ENCODE results near the gene PLCL2. TPM values are rescaled to one million over a fixed set of nuclear protein-coding genes. Genes with fewer than 3 reads are reported as not detected.

Gene PLCL2
- total RNA-seq, 3 donors from 2014 or later (not counting 1 experiment from before 2014, with no cell fraction given): 71.5 to 94.9 (median 84.7) TPM

- DNase-seq: no peak
- H3K27me3 Mint-ChIP-seq (ENCODE audit: low read depth in 2 of 2): peaks cover 0 to 5% of the 10 kb centered on the region in 2 donors
- intact Hi-C loops (cut with micrococcal nuclease): no loop called here
Measured at GRCh38 chr3:17133632-17134545, 249.1 kb downstream of the PLCL2 start.

GRCh38 chr3:17135696-17136095, 250.9 kb downstream of the PLCL2 start:
- intact Hi-C loops (cut with micrococcal nuclease): no loop called here
- TF ChIP-seq CTCF (IDR thresholded peaks at IDR 0.05): no peak
- H3K36me3 Mint-ChIP-seq: no peaks in the 10 kb centered on the region
- peaks cover 3 to 17% of the 10 kb centered on the region in 2 donors for H3K4me1 Mint-ChIP-seq
- Histone ChIP-seq H3K27me3 (ENCODE audit: control insufficient read depth, insufficient read depth, low read length) (no peaks in the 10 kb centered on the region), H3K4me3 (ENCODE audit: low read length) (no peak overlapping the region), H3K27ac (ENCODE audit: low read length) (no peak overlapping the region), H3K9me3 (ENCODE audit: control insufficient read depth, insufficient read depth, low read length) (no peaks in the 10 kb centered on the region), H3K36me3 (ENCODE audit: control insufficient read depth, insufficient read depth, low read length) (no peaks in the 10 kb centered on the region), H3K4me1 (ENCODE audit: control insufficient read depth, insufficient read depth, low read length) (peaks cover 6% of the 10 kb centered on the region)
- ATAC-seq: no peak
- no peak overlapping the region for H3K27ac Mint-ChIP-seq
- DNase-seq: no peak
- H3K27me3 Mint-ChIP-seq (ENCODE audit: low read depth in 2 of 2): peaks cover 0 to 9% of the 10 kb centered on the region in 2 donors
- no peak overlapping the region for H3K4me3 Mint-ChIP-seq
- H3K9me3 Mint-ChIP-seq: no peaks in the 10 kb centered on the region

More at GRCh38 chr3:17133632-17134545, 249.1 kb downstream of the PLCL2 start:
- no peak for ATAC-seq
- Histone ChIP-seq H3K4me3 (ENCODE audit: low read length) (no peak overlapping the region), H3K27me3 (ENCODE audit: control insufficient read depth, insufficient read depth, low read length) (no peaks in the 10 kb centered on the region), H3K9me3 (ENCODE audit: control insufficient read depth, insufficient read depth, low read length) (peaks cover under 1% of the 10 kb centered on the region), H3K27ac (ENCODE audit: low read length) (no peak overlapping the region), H3K36me3 (ENCODE audit: control insufficient read depth, insufficient read depth, low read length) (no peaks in the 10 kb centered on the region), H3K4me1 (ENCODE audit: control insufficient read depth, insufficient read depth, low read length) (no peaks in the 10 kb centered on the region)
- no peak overlapping the region for H3K4me3 Mint-ChIP-seq
- H3K4me1 Mint-ChIP-seq: peaks cover 8 to 25% of the 10 kb centered on the region in 2 donors
- H3K27ac Mint-ChIP-seq: no peak overlapping the region
- no peak for TF ChIP-seq CTCF (IDR thresholded peaks at IDR 0.05)
- H3K9me3 Mint-ChIP-seq: no peaks in the 10 kb centered on the region
- WGBS (ENCODE audit: insufficient coverage): 95% methylated on average over 19 of the region's 19 CpGs
- no peaks in the 10 kb centered on the region for H3K36me3 Mint-ChIP-seq

DNA sequence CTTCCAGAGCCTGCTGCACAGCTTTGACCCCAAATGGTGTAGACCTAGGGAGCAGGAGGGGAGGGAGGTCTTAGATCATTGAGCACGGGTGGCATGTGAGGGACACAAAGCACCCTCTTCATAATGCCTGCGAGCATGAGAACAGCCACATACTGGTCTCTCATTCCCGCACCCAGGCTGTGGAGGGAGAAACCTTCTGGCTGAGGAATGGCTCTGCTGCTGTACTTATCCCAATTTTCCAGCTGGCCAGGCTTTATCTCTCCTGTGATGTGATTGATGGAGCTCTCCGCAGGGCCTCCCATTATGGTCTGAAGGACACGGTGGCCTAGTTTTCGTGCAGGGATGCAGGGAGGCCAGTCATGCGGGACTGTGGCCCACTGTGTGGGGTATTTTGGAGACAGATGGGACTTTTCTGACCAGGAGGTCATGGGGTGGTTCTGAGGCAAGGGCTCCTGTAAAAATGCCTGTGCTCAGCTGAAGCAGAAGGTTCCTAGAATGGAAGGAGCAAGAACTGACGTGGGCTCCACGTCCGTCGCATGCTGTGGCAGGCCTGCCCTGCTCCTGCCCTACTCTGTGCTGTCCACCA, 251.5 kb downstream of the PLCL2 start:
- ATAC-seq (no peak), DNase-seq (no peak)
- H3K9me3 Mint-ChIP-seq: no peaks in the 10 kb centered on the region
- Histone ChIP-seq H3K27me3 (ENCODE audit: control insufficient read depth, insufficient read depth, low read length) (no peaks in the 10 kb centered on the region), H3K27ac (ENCODE audit: low read length) (no peak overlapping the region), H3K4me3 (ENCODE audit: low read length) (no peak overlapping the region), H3K9me3 (ENCODE audit: control insufficient read depth, insufficient read depth, low read length) (no peaks in the 10 kb centered on the region), H3K4me1 (ENCODE audit: control insufficient read depth, insufficient read depth, low read length) (peaks cover 10% of the 10 kb centered on the region), H3K36me3 (ENCODE audit: control insufficient read depth, insufficient read depth, low read length) (no peaks in the 10 kb centered on the region)
- no peak for TF ChIP-seq CTCF (IDR thresholded peaks at IDR 0.05)
- no peaks in the 10 kb centered on the region for H3K36me3 Mint-ChIP-seq
- intact Hi-C loops (cut with micrococcal nuclease): no loop called here
- peaks cover 3 to 18% of the 10 kb centered on the region in 2 donors for H3K4me1 Mint-ChIP-seq
- no peak overlapping the region for H3K4me3 Mint-ChIP-seq
- WGBS (ENCODE audit: insufficient coverage): 98% methylated on average over 11 of the region's 11 CpGs
- H3K27me3 Mint-ChIP-seq (ENCODE audit: low read depth in 2 of 2): peaks cover 0 to 9% of the 10 kb centered on the region in 2 donors
- H3K27ac Mint-ChIP-seq: no peak overlapping the region
